Osteocyte (in vitro differentiated cells): Measurements from ENCODE around the gene RAB5B. TPM values are rescaled to one million over a fixed set of nuclear protein-coding genes. Genes with fewer than 3 reads are reported as not detected.
A peak's percentile ranks its signal among the peaks of the same experiment; 100 is the strongest.

Experiments used
- DNase-seq: peaks from one replicate; pipeline ENCODE4 v3.0.0; 2021; ENCODE audit warnings: mixed read lengths; ENCODE audit not compliant: unreplicated experiment; ENCODE audit errors: extremely low spot score
- H3K27ac Mint-ChIP-seq: one replicate; pipeline ENCODE4 v1.8.0; 2021; ENCODE audit warnings: mild to moderate bottlenecking, mixed read lengths; ENCODE audit not compliant: unreplicated experiment
- H3K27me3 Mint-ChIP-seq: one replicate; pipeline ENCODE4 v1.8.0; 2021; ENCODE audit warnings: mixed read lengths; ENCODE audit not compliant: unreplicated experiment
- H3K36me3 Mint-ChIP-seq: one replicate; pipeline ENCODE4 v1.8.0; 2021; ENCODE audit warnings: mixed read lengths; ENCODE audit not compliant: unreplicated experiment
- H3K4me1 Mint-ChIP-seq: one replicate; pipeline ENCODE4 v1.8.0; 2021; ENCODE audit warnings: mixed read lengths; ENCODE audit not compliant: unreplicated experiment
- H3K4me3 Mint-ChIP-seq: one replicate; pipeline ENCODE4 v1.8.0; 2021; ENCODE audit warnings: mild to moderate bottlenecking, moderate library complexity, mixed read lengths; ENCODE audit not compliant: unreplicated experiment
- H3K9me3 Mint-ChIP-seq: one replicate; pipeline ENCODE4 v1.8.0; 2021; ENCODE audit warnings: mixed read lengths; ENCODE audit not compliant: unreplicated experiment
- total RNA-seq: library from RNA; stranded (reverse); gene quantifications from 2 replicates; pipeline ENCODE4 v1.2.1, GENCODE V29; 2021
- TF ChIP-seq, protein P1 (sequence below): fragments of 200-600 bp; sonication (generic); IDR thresholded peaks from 2 replicates; pipeline ENCODE4 v1.5.0; 2021; ENCODE audit warnings: antibody characterized with exemption, mild to moderate bottlenecking, moderate library complexity

The RAB5B gene
- total RNA-seq, 1 donor from 2014 or later: 126 TPM

DNA sequence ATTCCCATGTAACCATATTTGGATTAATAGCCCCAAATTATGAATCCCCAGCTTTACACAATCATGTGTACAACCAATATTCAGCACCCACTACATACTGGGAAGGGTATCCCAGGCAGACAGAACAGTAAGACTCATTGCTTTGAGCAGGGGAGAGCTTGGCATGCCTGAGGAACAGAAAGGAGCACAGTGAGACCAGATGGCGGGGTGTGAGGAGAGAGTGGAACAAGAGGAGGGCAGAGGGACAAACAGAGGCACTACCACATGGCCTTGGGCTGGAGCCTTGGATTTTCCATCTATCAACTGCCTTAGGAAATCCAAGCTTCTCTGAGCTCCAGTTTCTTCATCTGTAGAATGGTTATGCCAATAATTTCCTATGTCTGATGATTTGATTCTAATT lies 39.1 kb upstream of the RAB5B start:
- Mint-ChIP-seq H3K27me3 (no peaks in the 10 kb centered on the region), H3K27ac (peak overlapping the region; percentile 35), H3K9me3 (no peaks in the 10 kb centered on the region), H3K4me3 (no peak overlapping the region), H3K36me3 (peaks cover 2% of the 10 kb centered on the region), H3K4me1 (peaks cover 37% of the 10 kb centered on the region)
- DNase-seq: no peak
- TF ChIP-seq, protein P1, sequence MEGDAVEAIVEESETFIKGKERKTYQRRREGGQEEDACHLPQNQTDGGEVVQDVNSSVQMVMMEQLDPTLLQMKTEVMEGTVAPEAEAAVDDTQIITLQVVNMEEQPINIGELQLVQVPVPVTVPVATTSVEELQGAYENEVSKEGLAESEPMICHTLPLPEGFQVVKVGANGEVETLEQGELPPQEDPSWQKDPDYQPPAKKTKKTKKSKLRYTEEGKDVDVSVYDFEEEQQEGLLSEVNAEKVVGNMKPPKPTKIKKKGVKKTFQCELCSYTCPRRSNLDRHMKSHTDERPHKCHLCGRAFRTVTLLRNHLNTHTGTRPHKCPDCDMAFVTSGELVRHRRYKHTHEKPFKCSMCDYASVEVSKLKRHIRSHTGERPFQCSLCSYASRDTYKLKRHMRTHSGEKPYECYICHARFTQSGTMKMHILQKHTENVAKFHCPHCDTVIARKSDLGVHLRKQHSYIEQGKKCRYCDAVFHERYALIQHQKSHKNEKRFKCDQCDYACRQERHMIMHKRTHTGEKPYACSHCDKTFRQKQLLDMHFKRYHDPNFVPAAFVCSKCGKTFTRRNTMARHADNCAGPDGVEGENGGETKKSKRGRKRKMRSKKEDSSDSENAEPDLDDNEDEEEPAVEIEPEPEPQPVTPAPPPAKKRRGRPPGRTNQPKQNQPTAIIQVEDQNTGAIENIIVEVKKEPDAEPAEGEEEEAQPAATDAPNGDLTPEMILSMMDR: no peak

DNA sequence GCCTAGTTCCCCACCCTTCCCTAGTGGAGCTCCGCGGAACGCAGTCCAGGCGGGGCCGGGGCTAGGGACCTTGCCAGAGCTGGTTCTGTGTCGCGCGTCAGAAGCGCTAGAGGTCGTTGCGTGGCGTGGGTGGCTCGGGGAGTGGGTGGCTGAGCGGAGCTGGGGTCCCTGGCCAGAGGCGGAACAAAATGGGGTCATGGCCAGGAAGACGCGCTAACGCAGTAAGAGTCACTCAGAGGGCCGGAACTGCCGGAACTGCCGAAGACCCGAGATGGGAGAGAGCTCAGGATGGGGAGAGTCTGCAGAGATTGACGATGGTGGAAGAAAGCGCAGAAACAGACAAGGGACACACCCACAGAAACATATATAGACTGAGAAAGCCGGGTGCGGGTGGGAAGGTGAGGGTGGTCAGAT lies 38.1 kb upstream of the RAB5B start:
- H3K27me3 Mint-ChIP-seq: no peaks in the 10 kb centered on the region
- H3K4me1 Mint-ChIP-seq: peaks cover 37% of the 10 kb centered on the region
- no peak overlapping the region for H3K4me3 Mint-ChIP-seq
- peaks cover 5% of the 10 kb centered on the region for H3K36me3 Mint-ChIP-seq
- TF ChIP-seq, protein P1: no peak
- no peaks in the 10 kb centered on the region for H3K9me3 Mint-ChIP-seq
- H3K27ac Mint-ChIP-seq: peak overlapping the region; percentile 45
- no peak for DNase-seq

DNA sequence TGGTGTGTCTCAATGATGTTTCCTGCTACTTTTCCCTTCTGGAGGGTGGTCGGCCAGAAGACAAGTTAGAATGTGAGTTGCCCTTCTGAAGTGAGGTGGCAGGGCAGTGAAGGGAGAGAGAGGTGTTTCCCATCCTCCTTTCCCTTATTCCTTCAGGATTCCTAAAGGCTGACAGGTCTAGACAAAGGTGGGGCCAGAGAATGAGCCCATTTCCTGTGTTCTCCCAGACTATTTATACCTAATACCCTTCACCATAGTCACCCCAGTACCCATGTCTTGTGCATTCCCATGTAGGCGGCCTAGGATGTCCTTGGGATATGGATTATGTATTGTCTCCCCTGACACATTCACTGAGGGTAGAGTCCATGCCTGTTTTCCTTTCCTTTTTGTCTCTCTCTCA lies 35.9 kb upstream of the RAB5B start:
- H3K27me3 Mint-ChIP-seq: no peaks in the 10 kb centered on the region
- peaks cover 14% of the 10 kb centered on the region for H3K36me3 Mint-ChIP-seq
- H3K9me3 Mint-ChIP-seq: no peaks in the 10 kb centered on the region
- TF ChIP-seq, protein P1: no peak
- no peak overlapping the region for H3K27ac Mint-ChIP-seq
- no peak for DNase-seq
- H3K4me1 Mint-ChIP-seq: peaks cover 20% of the 10 kb centered on the region
- no peak overlapping the region for H3K4me3 Mint-ChIP-seq

DNA sequence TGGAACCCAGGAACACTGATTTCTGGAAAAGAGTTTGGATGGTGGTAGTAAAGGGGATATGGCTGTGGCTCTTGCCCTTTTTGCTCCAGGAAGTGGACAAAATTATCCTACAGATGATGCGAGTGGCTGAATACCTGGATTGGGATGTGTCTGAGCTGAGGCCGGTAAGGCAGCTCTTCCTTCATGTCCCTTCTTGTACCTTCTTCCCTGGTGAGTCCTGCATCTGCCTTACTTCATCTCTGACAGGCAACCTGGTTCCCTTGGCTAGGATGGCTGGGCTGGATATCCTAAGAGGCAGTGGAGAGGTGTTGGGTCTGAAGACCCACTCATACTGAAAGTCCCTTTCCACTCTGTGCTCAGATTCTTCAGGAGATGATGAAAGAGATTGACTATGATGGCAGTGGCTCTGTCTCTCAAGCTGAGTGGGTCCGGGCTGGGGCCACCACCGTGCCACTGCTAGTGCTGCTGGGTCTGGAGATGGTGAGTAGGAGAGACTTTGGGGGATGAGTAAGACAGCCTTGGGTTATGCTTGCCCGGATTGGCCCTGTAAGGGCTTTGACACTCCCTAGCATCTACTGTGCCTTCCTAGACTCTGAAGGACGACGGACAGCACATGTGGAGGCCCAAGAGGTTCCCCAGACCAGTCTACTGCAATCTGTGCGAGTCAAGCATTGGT lies 34.9 kb upstream of the RAB5B start:
- Mint-ChIP-seq H3K9me3 (no peaks in the 10 kb centered on the region), H3K4me1 (peaks cover 10% of the 10 kb centered on the region), H3K36me3 (peaks cover 23% of the 10 kb centered on the region), H3K4me3 (no peak overlapping the region), H3K27me3 (no peaks in the 10 kb centered on the region), H3K27ac (peak overlapping the region; percentile 17)
- TF ChIP-seq, protein P1: no peak
- DNase-seq: no peak

DNA sequence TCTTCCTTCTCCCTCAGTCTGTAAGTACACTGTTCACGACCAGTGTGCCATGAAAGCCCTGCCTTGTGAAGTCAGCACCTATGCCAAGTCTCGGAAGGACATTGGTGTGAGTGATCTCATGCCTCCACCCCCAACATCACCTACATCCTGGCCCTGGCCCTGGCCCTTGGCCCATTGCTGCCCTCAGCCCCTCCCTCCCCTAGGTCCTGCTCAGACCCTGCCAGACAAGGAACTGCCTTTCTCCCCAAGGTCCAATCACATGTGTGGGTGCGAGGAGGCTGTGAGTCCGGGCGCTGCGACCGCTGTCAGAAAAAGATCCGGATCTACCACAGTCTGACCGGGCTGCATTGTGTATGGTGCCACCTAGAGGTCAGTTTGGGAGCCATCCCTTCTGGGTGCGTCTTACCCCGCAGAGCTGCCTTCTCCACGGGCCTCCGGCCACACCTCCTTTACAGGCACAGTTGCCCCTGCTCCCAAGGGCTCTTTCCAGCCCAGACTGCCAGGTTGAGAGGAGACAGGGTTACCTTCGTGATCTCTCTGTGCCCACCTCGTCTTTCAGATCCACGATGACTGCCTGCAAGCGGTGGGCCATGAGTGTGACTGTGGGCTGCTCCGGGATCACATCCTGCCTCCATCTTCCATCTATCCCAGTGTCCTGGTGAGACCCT lies 33.7 kb upstream of the RAB5B start:
- H3K27ac Mint-ChIP-seq: peak overlapping the region; percentile 57
- peak; percentile 94 for DNase-seq
- H3K36me3 Mint-ChIP-seq: peaks cover 29% of the 10 kb centered on the region
- TF ChIP-seq, protein P1: peak; percentile 93
- no peaks in the 10 kb centered on the region for H3K9me3 Mint-ChIP-seq
- H3K27me3 Mint-ChIP-seq: no peaks in the 10 kb centered on the region
- peaks cover 5% of the 10 kb centered on the region for H3K4me1 Mint-ChIP-seq
- H3K4me3 Mint-ChIP-seq: no peak overlapping the region
